HCT116 (cell line): ENCODE measurements around the gene MANSC4. TPM values are rescaled to one million over a fixed set of nuclear protein-coding genes. Genes with fewer than 3 reads are reported as not detected.
"Not testable (repeated sequence)": the region's sequence is repeated elsewhere in the genome, so short reads cannot be mapped to it uniquely, and the experiment has no call there.

ENCODE experiments used
- ATAC-seq: fragments of 200-7000 bp; cut with Tn5 transposase; 2 replicates; pipeline ENCODE4 v1.9.1; 2020; ENCODE audit warnings: mild to moderate bottlenecking, moderate library complexity
- BruUV-seq: library from RNA; stranded (reverse); fragments of 400-500 nt; replicated peaks from 2 replicates; lab custom pipeline; 2021; lab: Mats Ljungman, UMichigan
- CTCF ChIA-PET: fragments of 300-600 bp; sonication (Branson Sonifier 250); formaldehyde crosslinking; loops from one replicate; lab custom pipeline; 2021; ENCODE audit warnings: antibody characterized with exemption; lab: Charles Lee
- POLR2A ChIA-PET: fragments of 300-600, 350-600 bp; sonication (Branson Sonifier 250); formaldehyde crosslinking; loops from one replicate; lab custom pipeline; 2021; ENCODE audit warnings: antibody characterized with exemption; lab: Charles Lee
- RAD21 ChIA-PET, 2 experiments: fragments of 300-600 bp; sonication (Branson Sonifier 250); formaldehyde crosslinking; loops; one replicate each; lab custom pipeline; 2023; ENCODE audit warnings: low total read pairs in 2 of 2; ENCODE audit not compliant: uncharacterized antibody in 2 of 2, unreplicated experiment in 2 of 2, low non-redundant PET in 1 of 2; lab: Charles Lee
- DNase-seq: peaks from one replicate; pipeline ENCODE4 v3.0.0-alpha.2; 2010; ENCODE audit warnings: low read depth, low spot score
- H2AFZ ChIP-seq: fragments of 200-600 bp; shearing (Covaris generic), sonication (generic); 2 replicates; pipeline ENCODE4 v1.6.1; 2017; ENCODE audit warnings: low read depth, mixed run types, mixed read lengths, antibody characterized with exemption, low read length; ENCODE audit not compliant: poor library complexity, severe bottlenecking
- H3K27ac ChIP-seq: 2 replicates; pipeline ENCODE4 v1.5.1; 2012; ENCODE audit warnings: low read depth, low read length
- H3K27me3 ChIP-seq: fragments of 200-600 bp; sonication (generic); 2 replicates; pipeline ENCODE4 v1.6.1; 2016; ENCODE audit warnings: mixed run types, low read length, mixed read lengths; ENCODE audit not compliant: insufficient read depth
- H3K36me3 ChIP-seq, 2 experiments: fragments of 200-500 bp in 1 of 2; fragments of 200-600 bp in 1 of 2; sonication (Bioruptor generic) in 1 of 2; sonication (generic) in 1 of 2; 2 replicates each; pipeline versions ENCODE4 v1.5.1 to v1.6.1; 2014 to 2016; ENCODE audit warnings: low read length in 2 of 2, inconsistent platforms in 1 of 2, mixed read lengths in 1 of 2, mixed run types in 1 of 2; ENCODE audit not compliant: insufficient read depth in 2 of 2, control insufficient read depth in 1 of 2
- H3K4me1 ChIP-seq, 2 experiments: fragments of 200-600 bp in 1 of 2; sonication (generic) in 1 of 2; 2 replicates each; pipeline versions ENCODE4 v1.5.1 to v1.6.1; 2012 to 2017; ENCODE audit warnings: low read length in 2 of 2, inconsistent platforms in 1 of 2, mild to moderate bottlenecking in 1 of 2, mixed read lengths in 1 of 2, mixed run types in 1 of 2, moderate library complexity in 1 of 2; ENCODE audit not compliant: insufficient read depth in 2 of 2, control insufficient read depth in 1 of 2
- H3K4me2 ChIP-seq: fragments of 200-600 bp; sonication (generic); 2 replicates; pipeline ENCODE4 v1.6.1; 2017; ENCODE audit warnings: mixed run types, low read length, mixed read lengths
- H3K4me3 ChIP-seq, 2 experiments: fragments of 200-600 bp in 1 of 2; sonication (generic) in 1 of 2; replicated peaks in 1 of 2; 2 replicates each; pipeline ENCODE4 v1.5.1; 2011 to 2016; ENCODE audit warnings: low read length in 2 of 2, control low read depth in 1 of 2, low read depth in 1 of 2, mild to moderate bottlenecking in 1 of 2, mixed read lengths in 1 of 2, mixed run types in 1 of 2
- H3K79me2 ChIP-seq: fragments of 200-600 bp; sonication (generic); 2 replicates; pipeline ENCODE4 v1.6.1; 2017; ENCODE audit warnings: mild to moderate bottlenecking, mixed run types, low read length, moderate library complexity, mixed read lengths; ENCODE audit not compliant: insufficient read depth
- H3K9ac ChIP-seq: fragments of 200-600 bp; sonication (generic); 2 replicates; pipeline ENCODE4 v1.6.1; 2016; ENCODE audit warnings: low read length, mixed read lengths
- H3K9me2 ChIP-seq: fragments of 200-600 bp; sonication (generic), shearing (Covaris generic); 2 replicates; pipeline ENCODE4 v1.6.1; 2017; ENCODE audit warnings: mixed run types, mild to moderate bottlenecking, moderate library complexity; ENCODE audit not compliant: insufficient read depth
- H3K9me3 ChIP-seq, 2 experiments: fragments of 200-500 bp in 1 of 2; fragments of 200-600 bp in 1 of 2; sonication (Bioruptor generic) in 1 of 2; sonication (generic) in 1 of 2; 2 replicates each; pipeline ENCODE4 v1.6.1; 2014 to 2017; ENCODE audit warnings: low read length in 2 of 2, mixed read lengths in 2 of 2, inconsistent platforms in 1 of 2, low read depth in 1 of 2, mild to moderate bottlenecking in 1 of 2, mixed run types in 1 of 2, moderate library complexity in 1 of 2; ENCODE audit not compliant: control insufficient read depth in 1 of 2, insufficient read depth in 1 of 2
- H4K20me1 ChIP-seq: fragments of 200-600 bp; sonication (generic), shearing (Covaris generic); 2 replicates; pipeline ENCODE4 v1.6.1; 2017; ENCODE audit warnings: mixed run types, mild to moderate bottlenecking, moderate library complexity; ENCODE audit not compliant: insufficient read depth
- ATF3 ChIP-seq: IDR thresholded peaks from 2 replicates; pipeline ENCODE4 v1.6.1; 2012
- CEBPB ChIP-seq: IDR thresholded peaks from 2 replicates; pipeline ENCODE4 v1.6.1; 2012; ENCODE audit warnings: low read depth
- ELF1 ChIP-seq: IDR thresholded peaks from 2 replicates; pipeline ENCODE4 v1.6.1; 2012; ENCODE audit warnings: low read depth, borderline replicate concordance
- JUND ChIP-seq: IDR thresholded peaks from 2 replicates; pipeline ENCODE4 v1.6.1; 2012
- POLR2A ChIP-seq: IDR thresholded peaks from 2 replicates; pipeline ENCODE4 v1.7.0; 2011; ENCODE audit warnings: borderline replicate concordance; ENCODE audit not compliant: insufficient read depth, insufficient read length; ENCODE audit errors: extremely low read depth
- RAD21 ChIP-seq: IDR thresholded peaks from 2 replicates; pipeline ENCODE4 v1.6.1; 2012; ENCODE audit warnings: low read depth, mild to moderate bottlenecking
- SRF ChIP-seq: IDR thresholded peaks from 2 replicates; pipeline ENCODE4 v1.6.1; 2012; ENCODE audit warnings: low read depth
- ZBTB33 ChIP-seq: IDR thresholded peaks from 2 replicates; pipeline ENCODE4 v1.6.1; 2011; ENCODE audit warnings: mild to moderate bottlenecking, low read length, moderate library complexity; ENCODE audit not compliant: insufficient replicate concordance; ENCODE audit errors: extremely low read depth
- ZFX ChIP-seq: fragments of 450-650 bp; IDR thresholded peaks from 2 replicates; pipeline ENCODE4 v1.6.1; 2017
- intact Hi-C: fragments of 100-400 bp; cut with micrococcal nuclease; formaldehyde crosslinking; loops from 2 replicates; pipeline ENCODE4 v1.10.0; 2022
- total RNA-seq: library from RNA; stranded (reverse); gene quantifications from one replicate; pipeline ENCODE4 v1.2.1, GENCODE V29; 2021; ENCODE audit not compliant: unreplicated experiment
- TF ChIP-seq, protein P1 (sequence below), 3 experiments: fragments of 200-600 bp in 1 of 3; sonication (generic) in 1 of 3; IDR thresholded peaks in 2 of 3; conservative IDR thresholded peaks in 1 of 3; 2 replicates each; pipeline ENCODE4 v1.5.1; 2012 to 2017; ENCODE audit warnings: low read depth in 2 of 3, low read length in 2 of 3, antibody characterized with exemption in 1 of 3, borderline replicate concordance in 1 of 3, control low read depth in 1 of 3, mild to moderate bottlenecking in 1 of 3, mixed read lengths in 1 of 3, mixed run types in 1 of 3, moderate library complexity in 1 of 3; ENCODE audit not compliant: insufficient read depth in 1 of 3

The MANSC4 gene
- total RNA-seq, 1 experiment from 2014 or later = not detected

GRCh38 chr12:27743601-27744000, 36.4 kb downstream of the MANSC4 start:
- ChIA-PET POLR2A (no interaction called here), RAD21 (no interaction called here)

DNA sequence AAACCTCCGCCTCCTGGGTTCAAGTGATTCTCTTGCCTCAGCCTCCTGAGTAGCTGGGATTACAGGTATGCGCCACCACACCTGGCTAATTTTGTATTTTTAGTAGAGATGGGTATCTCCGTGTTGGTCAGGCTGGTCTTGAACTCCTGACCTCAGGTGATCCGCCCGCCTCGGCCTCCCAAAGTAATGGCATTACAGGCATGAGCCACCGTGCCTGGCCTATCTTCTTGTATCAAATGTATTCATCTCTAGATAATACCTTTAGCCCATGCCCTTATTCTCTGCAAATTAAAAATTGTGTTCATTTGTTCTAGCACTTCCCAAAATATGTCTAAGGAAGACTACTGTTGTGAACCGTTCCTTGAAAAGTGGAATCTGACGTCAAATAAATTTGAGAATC, 45.7 kb downstream of the MANSC4 start:
- H3K4me2 ChIP-seq, H3K9me2 ChIP-seq, H3K27me3 ChIP-seq, BruUV-seq, ATAC-seq, H4K20me1 ChIP-seq, POLR2A ChIA-PET, H3K4me3 ChIP-seq, H3K9ac ChIP-seq, H3K9me3 ChIP-seq, DNase-seq, intact Hi-C loops, H3K4me1 ChIP-seq, H3K27ac ChIP-seq, H2AFZ ChIP-seq, H3K79me2 ChIP-seq: not testable (repeated sequence)
- ChIA-PET CTCF (interaction anchor here (1.0 to 2.2 kb wide), 3 partner anchors 106 to 207 kb away, joined by 3 to 20 read pairs (median 6); no protein-coding TSS in a partner anchor), RAD21 (interaction anchor here in 1 of 2 experiments (1.5 kb wide), 1 partner anchor 87 kb away, joined by 4 read pairs; no protein-coding TSS in a partner anchor)
- peaks cover 20 to 29% of the 10 kb centered on the region in 2 experiments; a peak in 3 of 4 replicates for H3K36me3 ChIP-seq

More at GRCh38 chr12:27743601-27744000, 36.4 kb downstream of the MANSC4 start:
- H3K9me2 ChIP-seq = no peaks in the 10 kb centered on the region
- TF ChIP-seq RAD21 = no peak
- TF ChIP-seq ATF3 = no peak
- TF ChIP-seq POLR2A = no peak
- no peak for TF ChIP-seq JUND
- TF ChIP-seq ELF1 = no peak
- TF ChIP-seq ZFX = no peak
- TF ChIP-seq SRF = no peak
- no peak for TF ChIP-seq ZBTB33
- no peak for TF ChIP-seq CEBPB
- TF ChIP-seq, protein P1, sequence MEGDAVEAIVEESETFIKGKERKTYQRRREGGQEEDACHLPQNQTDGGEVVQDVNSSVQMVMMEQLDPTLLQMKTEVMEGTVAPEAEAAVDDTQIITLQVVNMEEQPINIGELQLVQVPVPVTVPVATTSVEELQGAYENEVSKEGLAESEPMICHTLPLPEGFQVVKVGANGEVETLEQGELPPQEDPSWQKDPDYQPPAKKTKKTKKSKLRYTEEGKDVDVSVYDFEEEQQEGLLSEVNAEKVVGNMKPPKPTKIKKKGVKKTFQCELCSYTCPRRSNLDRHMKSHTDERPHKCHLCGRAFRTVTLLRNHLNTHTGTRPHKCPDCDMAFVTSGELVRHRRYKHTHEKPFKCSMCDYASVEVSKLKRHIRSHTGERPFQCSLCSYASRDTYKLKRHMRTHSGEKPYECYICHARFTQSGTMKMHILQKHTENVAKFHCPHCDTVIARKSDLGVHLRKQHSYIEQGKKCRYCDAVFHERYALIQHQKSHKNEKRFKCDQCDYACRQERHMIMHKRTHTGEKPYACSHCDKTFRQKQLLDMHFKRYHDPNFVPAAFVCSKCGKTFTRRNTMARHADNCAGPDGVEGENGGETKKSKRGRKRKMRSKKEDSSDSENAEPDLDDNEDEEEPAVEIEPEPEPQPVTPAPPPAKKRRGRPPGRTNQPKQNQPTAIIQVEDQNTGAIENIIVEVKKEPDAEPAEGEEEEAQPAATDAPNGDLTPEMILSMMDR (IDR thresholded peaks at IDR 0.05 in 2 of 3, conservative IDR thresholded peaks at IDR 0.05 in 1 of 3; ENCODE audit: borderline replicate concordance in 1 of 3, insufficient read depth in 1 of 3, low read depth in 2 of 3, low read length in 2 of 3) = no peak
- TF ChIP-seq, all 23 proteins: peak for 0
- Histone ChIP-seq H3K27me3 (no peaks in the 10 kb centered on the region), H3K9ac (no peak overlapping the region), H3K9me3 (no peaks in the 10 kb centered on the region), H3K4me2 (no peak overlapping the region), H3K27ac (no peak overlapping the region), H3K79me2 (peaks cover 22% of the 10 kb centered on the region; the same call in 1 of the 2 replicates), H3K4me3 (no peak overlapping the region), H3K4me1 (peaks cover 17 to 20% of the 10 kb centered on the region in 2 experiments; a peak in 3 of 4 replicates), H3K36me3 (0 out of 4 replicates have a peak, but pooled peaks cover 6 to 23% of the 10 kb centered on the region in 2 experiments), H2AFZ (no peak overlapping the region), H4K20me1 (no peaks in the 10 kb centered on the region)
- intact Hi-C loops = no loop called here
- no TSS peak for BruUV-seq
- ATAC-seq (no peak), DNase-seq (no peak)
- CTCF ChIA-PET = no interaction called here
